Liver (tissue), 3 donors: Measurements from ENCODE around the gene HRC.

ENCODE experiments used
- CTCF ChIP-seq: fragments of 150-350 bp; IDR thresholded peaks from 2 replicates; pipeline ENCODE4 v1.5.1; 2017; ENCODE audit warnings: improper control_type of control experiment, low read depth, low read length; ENCODE audit not compliant: missing input control
- EGR1 ChIP-seq, 2 donors: IDR thresholded peaks; 2 replicates each; pipeline ENCODE4 v1.6.1; 2016 to 2018; ENCODE audit warnings: antibody characterized with exemption in 2 of 2, low read depth in 2 of 2
- FOXA1 ChIP-seq: IDR thresholded peaks from 2 replicates; pipeline ENCODE4 v1.6.1; 2016; ENCODE audit warnings: antibody characterized with exemption
- FOXA2 ChIP-seq: IDR thresholded peaks from 2 replicates; pipeline ENCODE4 v1.6.1; 2016; ENCODE audit warnings: antibody characterized with exemption
- GABPA ChIP-seq, 2 donors: IDR thresholded peaks in 1 of 2; conservative IDR thresholded peaks in 1 of 2; 2 replicates each; pipeline ENCODE4 v1.6.1; 2016; ENCODE audit warnings: antibody characterized with exemption in 2 of 2, mild to moderate bottlenecking in 1 of 2, moderate library complexity in 1 of 2
- JUND ChIP-seq, 2 donors: IDR thresholded peaks; 2 replicates each; pipeline ENCODE4 v1.6.1; 2016; ENCODE audit warnings: antibody characterized with exemption in 2 of 2
- MAX ChIP-seq: IDR thresholded peaks from 2 replicates; pipeline ENCODE4 v1.6.1; 2016; ENCODE audit warnings: antibody characterized with exemption
- RAD21 ChIP-seq, 2 donors: IDR thresholded peaks; 2 replicates each; pipeline ENCODE4 v1.6.1; 2016; ENCODE audit warnings: antibody characterized with exemption in 2 of 2, mild to moderate bottlenecking in 2 of 2
- SP1 ChIP-seq: IDR thresholded peaks from 2 replicates; pipeline ENCODE4 v1.6.1; 2018; ENCODE audit warnings: antibody characterized with exemption, mild to moderate bottlenecking
- TAF1 ChIP-seq: conservative IDR thresholded peaks from 2 replicates; pipeline ENCODE4 v1.6.1; 2016; ENCODE audit warnings: antibody characterized with exemption, mild to moderate bottlenecking
- YY1 ChIP-seq: IDR thresholded peaks from 2 replicates; pipeline ENCODE4 v1.6.1; 2016; ENCODE audit warnings: antibody characterized with exemption, mild to moderate bottlenecking
- TF ChIP-seq, protein P1 (sequence below): IDR thresholded peaks from 2 replicates; pipeline ENCODE4 v1.6.1; 2016; ENCODE audit warnings: antibody characterized with exemption
- TF ChIP-seq, protein P2 (sequence below): IDR thresholded peaks from 2 replicates; pipeline ENCODE4 v1.6.1; 2016; ENCODE audit warnings: antibody characterized with exemption, mild to moderate bottlenecking
- donor health status: healthy.
- donor health status: healthy.

DNA sequence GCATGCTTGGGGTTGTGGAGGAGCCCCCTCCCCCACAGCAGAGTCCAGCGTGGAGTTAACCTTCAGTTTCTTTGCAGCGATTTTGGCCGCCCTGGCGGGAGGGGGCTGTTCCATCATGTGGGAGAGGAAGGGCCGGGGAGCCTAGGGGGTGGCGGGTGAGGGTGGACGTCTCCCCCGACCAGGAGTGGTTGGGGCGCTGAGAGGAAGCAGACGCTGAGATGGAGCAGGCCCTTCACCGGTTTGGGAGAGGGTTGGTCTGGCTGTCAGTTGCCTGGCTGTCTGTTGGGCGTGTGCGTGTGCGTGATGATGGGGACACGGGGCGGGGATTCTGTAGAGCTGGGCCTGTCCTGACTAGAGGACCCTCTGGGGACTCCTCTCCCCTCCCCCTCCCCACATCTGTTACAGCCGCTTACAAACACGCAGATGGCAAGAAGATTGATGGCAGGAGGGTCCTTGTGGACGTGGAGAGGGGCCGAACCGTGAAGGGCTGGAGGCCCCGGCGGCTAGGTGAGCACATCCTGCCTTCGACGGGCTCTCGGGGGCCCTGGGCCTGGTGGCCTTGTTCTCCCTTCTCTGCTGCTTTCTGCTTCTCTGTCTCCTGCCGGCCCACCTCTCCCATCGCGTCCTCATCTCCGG lies 50.8 kb downstream of the HRC start:
- TF ChIP-seq FOXA1 (no peak), CTCF (no peak), SP1 (no peak), MAX (no peak), TAF1 (no peak), JUND (IDR thresholded peaks at IDR 0.05) (no peak), FOXA2 (no peak), GABPA (IDR thresholded peaks at IDR 0.05 in 1 of 2, conservative IDR thresholded peaks at IDR 0.05 in 1 of 2) (no peak), YY1 (no peak), RAD21 (IDR thresholded peaks at IDR 0.05) (no peak), EGR1 (IDR thresholded peaks at IDR 0.05; ENCODE audit: low read depth in 2 of 2) (no peak)
- TF ChIP-seq, protein P1, sequence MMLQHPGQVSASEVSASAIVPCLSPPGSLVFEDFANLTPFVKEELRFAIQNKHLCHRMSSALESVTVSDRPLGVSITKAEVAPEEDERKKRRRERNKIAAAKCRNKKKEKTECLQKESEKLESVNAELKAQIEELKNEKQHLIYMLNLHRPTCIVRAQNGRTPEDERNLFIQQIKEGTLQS = no peak
- TF ChIP-seq, protein P2, sequence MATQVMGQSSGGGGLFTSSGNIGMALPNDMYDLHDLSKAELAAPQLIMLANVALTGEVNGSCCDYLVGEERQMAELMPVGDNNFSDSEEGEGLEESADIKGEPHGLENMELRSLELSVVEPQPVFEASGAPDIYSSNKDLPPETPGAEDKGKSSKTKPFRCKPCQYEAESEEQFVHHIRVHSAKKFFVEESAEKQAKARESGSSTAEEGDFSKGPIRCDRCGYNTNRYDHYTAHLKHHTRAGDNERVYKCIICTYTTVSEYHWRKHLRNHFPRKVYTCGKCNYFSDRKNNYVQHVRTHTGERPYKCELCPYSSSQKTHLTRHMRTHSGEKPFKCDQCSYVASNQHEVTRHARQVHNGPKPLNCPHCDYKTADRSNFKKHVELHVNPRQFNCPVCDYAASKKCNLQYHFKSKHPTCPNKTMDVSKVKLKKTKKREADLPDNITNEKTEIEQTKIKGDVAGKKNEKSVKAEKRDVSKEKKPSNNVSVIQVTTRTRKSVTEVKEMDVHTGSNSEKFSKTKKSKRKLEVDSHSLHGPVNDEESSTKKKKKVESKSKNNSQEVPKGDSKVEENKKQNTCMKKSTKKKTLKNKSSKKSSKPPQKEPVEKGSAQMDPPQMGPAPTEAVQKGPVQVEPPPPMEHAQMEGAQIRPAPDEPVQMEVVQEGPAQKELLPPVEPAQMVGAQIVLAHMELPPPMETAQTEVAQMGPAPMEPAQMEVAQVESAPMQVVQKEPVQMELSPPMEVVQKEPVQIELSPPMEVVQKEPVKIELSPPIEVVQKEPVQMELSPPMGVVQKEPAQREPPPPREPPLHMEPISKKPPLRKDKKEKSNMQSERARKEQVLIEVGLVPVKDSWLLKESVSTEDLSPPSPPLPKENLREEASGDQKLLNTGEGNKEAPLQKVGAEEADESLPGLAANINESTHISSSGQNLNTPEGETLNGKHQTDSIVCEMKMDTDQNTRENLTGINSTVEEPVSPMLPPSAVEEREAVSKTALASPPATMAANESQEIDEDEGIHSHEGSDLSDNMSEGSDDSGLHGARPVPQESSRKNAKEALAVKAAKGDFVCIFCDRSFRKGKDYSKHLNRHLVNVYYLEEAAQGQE = no peak
